HT-29 (cell line): ENCODE data around the gene STK4. TPM values are rescaled to one million over a fixed set of nuclear protein-coding genes. Genes with fewer than 3 reads are reported as not detected.

ENCODE experiments used
- DNase-seq: peaks from one replicate; pipeline ENCODE4 v3.0.0-alpha.2; 2015; ENCODE audit warnings: low spot score
- total RNA-seq: library from RNA; depleted of rRNA; stranded (reverse); fragments of >200 nt; shearing (Covaris generic); gene quantifications from 2 replicates; pipeline ENCODE4 v1.2.3, GENCODE V29; 2014; rRNA removed

Gene STK4
- total RNA-seq, result 23.1 and 27.1 TPM in 2 replicates

DNA sequence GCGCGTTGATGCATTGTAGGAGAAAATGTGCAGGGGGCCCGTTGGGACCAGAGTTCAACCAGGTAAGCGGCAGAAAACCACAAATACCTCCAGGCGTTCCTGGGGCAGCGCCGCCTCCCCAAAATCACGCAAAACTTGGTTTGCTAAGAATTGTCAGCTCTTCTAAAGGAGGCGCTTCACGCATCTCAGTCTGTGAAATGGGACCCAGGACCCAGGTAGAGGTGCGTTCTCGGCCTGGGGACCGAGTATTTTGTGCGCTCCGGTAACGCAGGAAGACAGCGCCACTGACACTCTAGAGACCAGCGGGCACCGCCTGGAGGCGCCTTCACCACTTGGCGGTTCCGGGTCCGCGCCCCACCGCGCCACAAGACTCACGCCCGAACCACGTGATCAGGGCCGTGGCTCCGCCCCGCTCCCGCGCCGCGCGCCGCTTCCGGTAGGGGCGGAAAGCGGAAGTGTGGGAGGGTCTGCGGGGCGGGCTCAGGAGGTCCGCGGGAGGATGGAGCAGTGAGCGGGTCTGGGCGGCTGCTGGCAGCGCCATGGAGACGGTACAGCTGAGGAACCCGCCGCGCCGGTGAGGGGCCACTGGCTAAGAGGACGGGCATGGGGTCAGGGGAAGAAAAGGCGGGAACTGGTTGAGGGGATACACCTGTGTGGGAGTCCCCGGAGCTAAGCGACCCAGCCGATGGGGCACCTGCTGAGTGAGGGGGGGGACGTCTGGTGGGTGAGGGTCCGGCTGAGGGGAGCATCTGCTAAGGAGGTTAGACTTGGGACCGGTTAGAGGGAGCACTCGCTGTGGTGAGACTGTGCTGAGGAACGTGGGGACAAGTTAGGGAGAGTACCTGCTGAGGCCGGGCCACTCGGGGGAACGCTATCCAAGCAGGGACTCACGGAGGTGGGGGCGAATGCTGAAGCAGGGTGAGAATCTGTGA lies at the start of gene STK4:
Gene STK4, plus strand, starts transcription at position 483 of the 932 bp plus-strand sequence. Its CDS starts 57 bp downstream, at position 540.
- peak; percentile 98 for DNase-seq

DNA sequence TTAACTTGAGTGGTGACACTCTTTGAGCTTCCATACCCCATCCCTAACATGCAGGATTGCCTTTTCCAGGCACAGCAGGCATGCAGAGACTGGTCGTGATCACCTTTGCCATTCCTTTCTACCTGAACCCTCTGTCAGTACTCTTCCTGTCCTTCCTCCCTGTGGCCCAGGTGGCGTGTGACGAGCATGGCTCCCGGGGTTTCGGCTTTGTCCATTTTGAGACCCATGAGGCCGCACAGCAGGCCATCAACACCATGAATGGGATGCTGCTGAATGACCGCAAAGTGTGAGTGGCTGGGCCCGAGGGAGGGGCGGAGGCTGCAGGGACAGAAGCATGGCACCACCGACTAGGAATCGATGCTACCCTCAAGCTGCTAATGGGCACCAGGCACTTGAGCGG lies 49.7 kb upstream of the STK4 start:
- DNase-seq, result no peak

DNA sequence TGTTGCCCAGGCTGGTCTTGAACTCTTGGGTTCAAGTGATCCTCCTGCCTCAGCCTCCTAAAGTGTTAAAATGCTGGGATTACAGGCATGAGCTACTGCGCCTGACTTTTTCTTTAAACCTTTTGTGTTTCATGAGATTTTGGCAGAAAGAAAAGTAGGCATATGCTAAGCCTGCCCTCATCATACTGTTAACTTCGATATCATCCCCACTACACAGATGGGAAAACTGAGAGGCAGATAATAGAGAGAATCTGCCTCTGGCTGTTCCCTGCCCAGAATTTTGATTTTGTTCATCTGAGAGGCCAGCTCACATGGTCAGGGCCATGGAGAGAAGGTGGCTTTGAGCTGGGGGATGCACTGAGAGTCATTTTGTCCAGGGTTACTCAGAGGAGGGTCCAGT lies 48.9 kb upstream of the STK4 start:
- DNase-seq, result no peak

DNA sequence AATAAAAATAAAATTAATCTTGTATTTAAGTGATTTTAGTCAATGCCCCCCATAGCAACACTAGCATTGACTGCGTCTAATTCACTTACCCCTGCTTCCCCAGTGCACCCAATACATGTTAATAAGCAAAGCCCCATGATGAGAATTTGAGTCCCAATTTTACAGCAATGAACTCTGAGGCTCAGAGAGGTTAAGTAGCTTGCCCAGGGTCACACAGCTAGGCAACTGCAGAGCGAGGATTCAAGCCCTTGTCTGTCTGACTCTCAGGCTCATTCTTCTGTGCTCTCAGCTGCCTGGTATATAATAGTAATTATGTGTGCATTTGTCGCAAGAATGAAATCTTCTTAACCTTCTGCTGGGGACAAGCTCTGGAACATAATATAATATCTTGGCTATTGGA lies 48.0 kb upstream of the STK4 start:
- no peak for DNase-seq

DNA sequence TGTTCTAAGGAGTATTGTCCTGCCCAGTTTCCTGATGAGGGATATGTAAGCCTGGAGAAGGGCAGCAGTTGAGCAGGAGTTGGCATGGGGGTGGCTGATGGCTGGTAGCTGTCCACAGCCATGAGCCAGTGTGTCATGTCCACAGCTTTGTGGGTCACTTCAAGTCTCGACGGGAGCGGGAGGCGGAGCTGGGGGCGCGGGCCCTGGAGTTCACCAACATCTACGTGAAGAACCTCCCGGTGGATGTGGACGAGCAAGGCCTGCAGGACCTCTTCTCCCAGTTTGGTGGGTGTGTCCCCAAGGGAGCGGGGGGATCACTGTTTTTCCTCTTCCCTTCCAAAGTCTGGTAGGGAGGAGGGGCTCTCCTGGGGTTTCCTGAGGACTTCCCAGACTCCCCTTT lies 47.6 kb upstream of the STK4 start:
- DNase-seq, result no peak

DNA sequence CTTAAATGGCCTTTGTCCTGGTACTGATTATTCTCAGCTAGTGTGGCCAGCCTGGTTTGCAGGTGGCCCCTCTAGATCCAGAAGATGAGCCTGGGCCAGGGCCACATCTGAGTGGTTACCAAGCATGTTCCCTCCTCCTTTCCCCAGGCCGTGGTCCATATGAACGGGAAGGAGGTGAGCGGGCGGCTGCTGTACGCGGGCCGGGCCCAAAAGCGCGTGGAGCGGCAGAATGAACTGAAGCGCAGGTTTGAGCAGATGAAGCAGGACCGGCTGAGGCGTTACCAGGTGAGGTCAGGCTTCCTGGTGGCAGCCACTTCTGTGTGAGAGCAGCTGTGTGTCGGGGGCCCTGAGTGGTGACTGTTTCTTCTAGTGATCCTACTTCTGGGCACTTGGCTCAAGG lies 44.9 kb upstream of the STK4 start:
- no peak for DNase-seq

DNA sequence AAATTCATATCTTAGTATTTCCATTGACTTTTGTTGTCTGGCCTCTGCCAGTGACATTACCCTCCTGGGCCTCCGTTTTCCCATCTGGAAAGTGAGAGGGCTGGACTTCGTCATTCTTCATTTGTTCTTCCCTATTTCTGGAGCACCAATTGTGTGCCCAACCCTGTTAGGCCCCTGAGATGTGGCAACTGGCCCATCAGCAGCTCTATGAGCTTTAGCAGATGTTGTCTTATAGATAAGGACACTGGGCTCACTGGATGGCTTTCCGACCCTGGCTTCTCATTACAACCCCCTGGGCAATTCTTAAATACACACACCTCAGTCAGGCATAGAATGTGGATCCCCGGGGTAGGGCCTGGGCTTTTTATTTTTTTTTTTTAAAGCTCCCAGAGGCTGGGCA lies 41.8 kb upstream of the STK4 start:
- DNase-seq, result no peak

DNA sequence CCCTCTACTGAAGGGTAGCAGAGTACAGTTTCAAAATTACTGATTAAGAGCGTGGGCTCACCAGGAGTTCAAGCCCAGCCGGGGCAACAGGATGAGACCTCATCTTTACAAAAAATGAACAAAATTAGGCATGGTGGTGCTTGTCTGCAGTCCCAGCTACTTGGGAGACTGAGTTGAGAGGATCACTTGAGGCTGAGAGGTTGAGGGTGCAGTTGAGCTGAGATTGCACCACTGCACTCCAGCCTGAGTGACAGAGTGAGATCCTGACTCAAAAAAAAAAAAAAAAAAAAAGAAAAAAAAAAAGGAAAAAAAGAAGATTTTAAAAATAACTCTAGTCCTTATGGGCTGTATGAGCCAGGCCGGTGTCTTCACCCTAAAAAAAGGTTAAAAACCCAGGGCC lies 37.7 kb upstream of the STK4 start:
- no peak for DNase-seq

DNA sequence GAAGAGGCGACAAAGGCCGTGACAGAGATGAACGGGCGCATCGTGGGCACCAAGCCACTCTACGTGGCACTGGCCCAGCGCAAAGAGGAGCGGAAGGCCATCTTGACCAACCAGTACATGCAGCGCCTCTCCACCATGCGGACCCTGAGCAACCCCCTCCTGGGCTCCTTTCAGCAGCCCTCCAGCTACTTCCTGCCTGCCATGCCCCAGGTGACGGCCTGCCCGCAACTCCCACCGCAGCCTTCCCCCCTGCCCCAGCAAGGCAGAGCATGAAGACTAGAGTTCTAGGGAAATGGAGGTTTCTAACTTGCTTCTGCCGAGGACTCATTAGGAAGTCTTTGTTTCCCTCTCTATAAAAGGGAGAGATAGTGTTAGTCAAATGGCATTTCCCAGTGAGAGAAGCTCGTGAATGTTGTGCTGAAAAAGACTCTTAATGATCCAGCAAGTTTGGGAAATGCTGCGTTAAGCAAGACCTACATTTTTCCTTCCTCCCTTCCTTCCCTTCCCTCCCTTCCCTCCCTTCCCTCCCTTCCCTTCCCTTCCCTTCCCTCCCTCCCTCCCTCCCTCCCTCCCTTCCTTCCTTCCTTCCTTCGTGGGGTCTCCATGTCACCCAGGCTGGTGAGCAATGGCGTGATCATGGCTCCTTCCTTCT lies 35.7 kb upstream of the STK4 start:
- DNase-seq, result no peak

DNA sequence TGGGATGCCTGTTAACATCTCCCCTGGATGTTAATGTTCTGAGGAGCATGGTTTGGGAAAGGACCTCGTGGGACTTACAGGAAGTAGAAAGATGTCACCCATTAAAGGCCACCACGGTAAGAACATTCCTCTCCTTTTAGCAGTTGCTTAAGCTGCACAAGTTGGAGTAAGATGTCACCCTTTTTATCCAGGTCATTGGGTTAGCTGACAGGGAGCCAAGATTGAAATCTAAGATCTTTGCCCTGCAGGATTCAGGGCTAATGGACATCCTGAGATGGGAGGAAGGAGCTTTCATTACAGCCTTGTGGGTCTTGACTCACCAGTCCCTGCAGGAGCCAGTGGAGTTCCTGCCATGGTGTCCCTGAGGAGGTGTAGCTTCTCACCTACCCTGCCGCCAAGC lies 34.4 kb upstream of the STK4 start:
- no peak for DNase-seq

DNA sequence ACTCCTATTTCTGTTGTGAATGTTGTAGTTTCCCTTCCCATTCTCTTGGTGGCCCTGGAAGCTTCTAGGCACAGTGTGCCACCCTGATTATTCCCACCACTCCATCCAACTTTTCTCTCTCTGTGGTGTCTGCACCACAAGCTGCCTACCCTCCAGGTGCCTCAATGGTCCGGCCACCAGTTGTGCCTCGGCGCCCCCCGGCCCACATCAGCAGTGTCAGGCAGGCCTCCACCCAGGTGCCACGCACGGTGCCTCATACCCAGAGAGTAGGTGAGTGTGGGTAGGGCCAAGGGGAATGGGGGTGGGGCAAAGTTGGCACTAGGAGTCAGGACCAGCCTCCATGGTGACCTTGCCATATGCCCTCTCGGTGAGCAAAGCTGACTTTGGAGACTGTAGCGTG lies 33.4 kb upstream of the STK4 start:
- DNase-seq, result no peak

DNA sequence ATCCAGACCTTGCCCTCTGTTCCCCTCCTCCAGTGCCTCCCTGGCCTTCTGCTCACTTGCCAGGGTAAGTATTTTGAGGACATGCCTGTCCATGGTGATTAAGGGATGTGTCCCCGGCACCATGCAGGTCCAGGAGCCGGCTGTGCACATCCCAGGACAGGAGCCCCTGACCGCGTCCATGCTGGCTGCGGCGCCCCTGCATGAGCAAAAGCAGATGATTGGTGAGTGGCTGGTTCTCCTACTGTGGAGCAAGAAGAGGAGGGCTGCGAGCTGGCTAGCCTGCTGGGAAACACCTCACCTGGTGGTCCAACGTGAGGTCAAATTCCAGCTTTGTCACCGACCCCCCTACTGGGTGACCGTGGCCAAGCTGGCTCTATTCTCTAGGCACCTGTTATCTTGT lies 29.8 kb upstream of the STK4 start:
- no peak for DNase-seq

DNA sequence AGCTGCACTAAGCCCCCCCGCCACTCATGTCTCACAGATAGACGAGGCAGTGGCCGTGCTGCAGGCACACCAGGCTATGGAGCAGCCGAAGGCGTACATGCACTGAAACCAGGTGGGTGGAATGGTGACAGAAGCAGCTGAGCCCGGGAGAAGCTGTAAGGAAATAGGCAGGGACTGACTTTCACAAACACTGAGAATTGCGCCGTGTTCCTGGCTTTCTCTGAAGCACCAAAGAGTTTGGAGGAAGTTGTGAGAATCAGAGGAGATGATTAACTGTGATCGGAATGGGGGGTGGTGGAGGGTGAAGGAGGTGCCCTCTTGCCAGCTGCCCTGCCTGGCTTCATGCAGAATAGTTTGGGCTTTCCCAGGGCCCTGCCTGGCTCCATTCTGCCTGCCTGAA lies 27.7 kb upstream of the STK4 start:
- no peak for DNase-seq

DNA sequence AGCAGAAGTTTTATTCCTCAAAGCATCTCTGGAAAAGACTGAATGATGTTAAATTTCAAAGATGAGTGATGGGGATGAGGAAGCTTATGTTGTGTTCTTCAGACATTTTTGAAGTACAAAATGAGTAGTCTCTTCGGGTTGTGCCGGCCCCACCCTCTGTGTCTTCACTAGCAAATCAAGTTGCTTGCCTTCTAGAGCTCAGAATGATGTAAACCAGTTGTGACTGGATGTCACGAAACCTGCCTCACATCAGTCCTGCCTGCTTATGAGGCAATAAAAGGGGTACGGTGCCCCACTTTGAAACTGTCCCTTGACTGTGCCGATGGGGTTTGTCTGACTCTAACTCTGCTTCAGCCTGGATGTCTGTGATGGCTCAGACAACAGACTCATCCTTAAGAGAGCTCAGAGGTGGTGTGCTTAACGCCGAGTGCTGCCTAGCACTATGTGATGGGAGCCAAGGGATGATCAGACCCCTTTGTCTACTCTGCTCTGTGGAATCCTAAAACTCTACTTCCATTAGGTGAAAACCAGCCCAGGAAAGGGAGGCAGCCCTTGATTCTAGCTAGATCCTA lies 25.1 kb upstream of the STK4 start:
- DNase-seq, result no peak

DNA sequence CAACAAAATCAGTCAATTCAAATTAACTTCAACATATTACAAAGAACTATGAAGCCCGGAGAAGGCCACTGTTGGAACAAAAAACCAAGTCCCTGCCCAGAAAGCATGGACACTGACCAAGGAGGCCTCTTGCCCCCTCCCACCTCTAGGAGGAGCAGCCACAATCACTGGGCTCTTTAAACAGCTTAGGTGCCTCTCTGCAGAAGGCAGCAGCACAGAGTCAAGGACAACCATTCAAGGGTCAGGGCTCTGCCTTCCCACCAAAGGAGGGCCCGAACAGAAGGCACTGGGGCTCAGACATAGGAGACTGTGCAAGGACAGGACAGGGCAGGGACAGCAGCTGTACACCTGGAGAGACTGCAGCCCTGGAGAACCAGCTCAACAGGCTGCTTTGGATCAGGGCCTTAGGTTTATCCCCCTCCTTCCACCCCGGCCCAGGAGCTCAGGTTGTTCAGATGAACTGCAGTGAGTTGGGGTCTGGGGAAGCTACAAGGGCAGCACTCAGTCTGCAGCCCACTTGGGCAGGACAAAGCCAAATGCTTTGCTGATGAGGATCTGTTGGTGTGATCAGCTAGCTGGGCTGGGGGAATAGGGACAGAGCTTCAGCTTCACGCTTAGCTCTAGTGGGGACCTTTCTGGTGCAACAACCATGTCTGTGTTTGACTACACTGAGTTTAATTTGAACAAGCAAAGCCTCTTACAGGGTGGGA lies 23.9 kb upstream of the STK4 start:
- DNase-seq, result peak; percentile 21

DNA sequence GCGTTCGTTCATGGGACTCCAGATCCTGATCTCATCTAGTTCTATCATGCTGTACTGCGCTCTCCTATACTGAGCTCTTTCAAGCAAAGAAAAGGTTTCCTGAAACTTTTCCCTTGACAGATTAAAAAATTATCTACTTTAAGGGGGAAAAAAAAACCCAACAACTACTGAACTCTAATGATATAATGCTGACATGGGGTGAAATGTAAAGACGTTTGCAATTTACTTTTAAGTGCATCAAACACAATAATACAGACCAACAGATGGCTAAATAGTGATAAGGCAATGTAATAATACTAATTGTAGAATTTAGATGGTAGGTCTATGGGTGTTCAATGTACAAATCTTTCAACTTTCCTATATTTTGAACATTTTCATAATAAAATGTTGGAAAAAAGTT lies 22.5 kb upstream of the STK4 start:
- DNase-seq, result no peak

DNA sequence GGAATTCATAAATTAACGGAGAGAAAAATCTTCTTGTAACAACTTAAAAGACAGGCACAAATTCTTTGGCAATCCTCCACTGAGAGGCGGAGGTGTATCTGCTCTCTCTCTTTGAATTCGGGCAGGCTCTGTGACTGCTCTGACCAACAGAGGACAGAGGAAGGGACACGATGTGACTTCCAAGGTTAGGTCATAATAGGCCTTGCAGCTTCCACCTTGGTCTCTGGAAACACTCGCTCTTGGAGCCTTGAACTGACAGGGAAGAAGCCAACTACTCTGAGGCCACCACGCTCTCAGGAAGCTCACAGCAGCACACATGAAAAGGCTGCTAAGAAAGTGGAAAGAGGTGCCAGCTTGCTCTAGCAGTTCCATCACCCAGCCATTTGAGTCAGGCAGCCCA lies 21.1 kb upstream of the STK4 start:
- DNase-seq, result no peak

DNA sequence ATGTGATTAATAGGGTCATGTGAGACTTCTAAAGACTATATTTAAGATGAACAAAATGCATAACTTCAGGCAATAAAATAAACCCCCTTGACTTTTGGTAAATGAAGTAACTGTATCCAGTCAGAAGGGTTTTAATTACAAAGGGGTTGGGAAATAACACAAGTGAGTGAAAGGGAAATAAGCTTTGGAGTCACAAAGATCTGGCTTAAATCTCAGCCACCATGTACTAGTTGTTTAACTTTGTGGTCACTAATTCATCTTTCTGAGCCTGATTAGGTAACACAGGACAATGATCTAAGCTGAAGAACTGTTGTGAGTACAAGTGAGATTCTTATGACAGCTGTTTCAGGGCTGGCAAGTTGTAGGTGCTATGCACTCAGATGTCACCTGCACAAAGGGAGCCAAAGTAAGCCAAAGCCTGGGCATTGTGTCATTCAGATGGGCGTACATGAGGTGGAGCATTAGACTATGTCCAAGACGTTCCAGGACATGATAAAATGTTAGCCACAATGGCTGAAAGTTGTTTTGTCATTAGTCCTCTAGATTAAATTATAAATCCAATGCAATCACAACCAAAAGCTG lies 19.9 kb upstream of the STK4 start:
- no peak for DNase-seq

DNA sequence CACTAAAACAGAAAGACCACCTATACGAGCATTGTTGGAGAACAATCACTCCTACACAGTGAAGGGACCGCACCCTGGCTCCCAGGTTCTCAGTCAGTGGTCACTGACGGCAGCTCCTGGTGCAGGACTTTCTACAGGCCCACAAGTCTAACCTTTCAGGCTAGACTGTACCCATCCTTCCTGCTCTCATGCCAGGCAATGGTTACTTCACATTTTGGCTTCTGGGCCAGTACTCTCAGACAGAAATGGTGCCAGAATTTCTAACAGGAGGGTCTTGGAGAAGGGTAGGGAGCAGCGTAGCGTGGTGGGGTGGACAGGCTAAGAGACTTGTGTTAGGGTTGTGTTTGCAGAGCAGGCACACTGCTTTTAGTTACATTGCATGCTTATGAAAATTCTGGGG lies 18.2 kb upstream of the STK4 start:
- DNase-seq, result no peak

DNA sequence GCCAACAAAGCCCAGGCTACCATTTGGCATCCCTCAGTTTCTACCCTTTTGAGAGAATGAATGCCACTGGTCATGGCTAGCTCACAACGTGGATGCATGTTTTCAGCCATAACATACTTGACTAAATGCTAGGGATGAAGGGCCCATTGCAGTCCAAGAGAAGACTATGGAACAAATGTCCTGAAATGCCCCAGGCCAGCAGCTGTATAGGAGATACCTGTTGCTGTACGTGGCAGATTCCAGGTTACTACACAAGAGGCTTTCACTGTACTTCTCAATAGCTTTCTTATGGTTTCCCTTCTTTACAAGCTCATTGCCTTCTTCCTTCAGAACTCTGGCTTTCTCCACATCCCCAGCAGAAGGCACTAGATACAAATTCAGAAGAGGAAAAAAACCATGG lies 17.8 kb upstream of the STK4 start:
- DNase-seq, result no peak

DNA sequence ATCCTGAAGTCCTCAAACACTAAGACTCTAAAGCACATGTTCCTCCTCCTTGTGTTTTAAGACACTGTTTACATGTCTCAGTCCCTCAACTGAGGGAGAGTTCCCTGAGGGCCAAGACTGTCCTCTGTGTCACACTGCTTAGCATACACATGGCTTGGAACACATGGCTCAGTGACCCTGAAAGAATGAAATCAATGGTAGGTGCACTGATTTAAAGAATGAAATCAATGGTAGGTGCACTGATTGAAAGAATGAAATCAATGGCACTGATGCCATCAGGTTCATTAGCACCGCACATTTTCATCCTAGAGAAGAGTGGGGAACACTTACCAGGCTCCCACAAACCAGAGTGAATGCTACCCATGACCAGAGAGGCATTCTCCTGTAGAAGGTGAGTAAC lies 15.9 kb upstream of the STK4 start:
- DNase-seq, result no peak

DNA sequence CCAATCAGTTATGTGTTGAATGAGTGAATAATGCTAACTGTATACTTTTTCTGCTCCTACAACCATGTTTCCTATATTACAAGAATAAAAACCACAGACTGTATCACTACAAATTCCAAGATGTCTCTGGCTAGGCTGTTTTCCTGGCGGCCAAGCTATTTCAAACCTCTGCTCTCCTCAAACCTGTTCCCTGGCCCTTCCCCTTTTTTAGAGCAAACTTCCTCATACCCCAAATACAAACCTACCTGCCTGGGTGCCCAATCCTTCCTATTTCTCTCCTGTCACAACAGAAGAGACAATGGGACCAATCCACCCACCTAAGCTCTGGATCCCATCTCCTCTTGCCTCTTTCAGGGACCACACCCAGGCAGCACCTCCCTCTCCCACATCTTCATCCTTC lies 13.6 kb upstream of the STK4 start:
- DNase-seq, result no peak
